HepG2 (cell line): ENCODE data around the gene GMPPA. TPM values are rescaled to one million over a fixed set of nuclear protein-coding genes. Genes with fewer than 3 reads are reported as not detected.

Experiments
- ATAC-seq: fragments of 200-7000 bp; cut with Tn5 transposase; 3 replicates; pipeline ENCODE4 v1.9.1; 2020; ENCODE audit warnings: mild to moderate bottlenecking, moderate library complexity
- BruUV-seq: library from RNA; stranded (reverse); fragments of 400-500 nt; replicated peaks from 2 replicates; lab custom pipeline; 2021; lab: Mats Ljungman, UMichigan
- CTCF ChIA-PET: fragments of 300-600 bp; formaldehyde crosslinking; extraction: SDS; loops from one replicate; lab custom pipeline; 2021; ENCODE audit warnings: low total read pairs, inconsistent platforms, low intra/inter-chr PET ratio; lab: Yijun Ruan, JAX
- POLR2A ChIA-PET: fragments of 350-600 bp; sonication (Branson Sonifier 250); formaldehyde crosslinking; loops from one replicate; lab custom pipeline; 2020; ENCODE audit warnings: antibody characterized with exemption, inconsistent platforms; lab: Yijun Ruan, JAX
- DNase-seq: peaks from one replicate; pipeline ENCODE4 v3.0.0-alpha.2; 2015; ENCODE audit warnings: low spot score
- FAIRE-seq: peaks from 3 replicates; lab custom pipeline; 2011; peaks lifted over from hg19 to GRCh38; lab: Jason Lieb, UNC
- H2AFZ ChIP-seq: one replicate; pipeline ENCODE4 v1.6.1; 2011; ENCODE audit warnings: low read length, inconsistent platforms
- H3K27ac ChIP-seq: fragments of 300-600 bp; 3 replicates; pipeline ENCODE4 v1.8.0; 2011; ENCODE audit warnings: mixed run types, mild to moderate bottlenecking, mixed read lengths, low read length, inconsistent platforms; ENCODE audit not compliant: insufficient read depth; ENCODE audit errors: extremely low read length
- H3K27me3 ChIP-seq, 2 experiments: fragments of 200-600 bp in 1 of 2; 2 replicates in 1 of 2; 3 replicates in 1 of 2; pipeline versions ENCODE4 v1.6.0 to v1.8.0; 2011; ENCODE audit warnings: low read length in 2 of 2, mild to moderate bottlenecking in 2 of 2, moderate library complexity in 2 of 2, inconsistent platforms in 1 of 2; ENCODE audit not compliant: insufficient read depth in 2 of 2, control insufficient read depth in 1 of 2
- H3K36me3 ChIP-seq, 2 experiments: fragments of 200-600 bp in 1 of 2; replicated peaks in 1 of 2; 2 replicates in 1 of 2; 3 replicates in 1 of 2; pipeline versions ENCODE4 v1.5.1 to v1.8.0; 2011; ENCODE audit warnings: low read length in 2 of 2, inconsistent platforms in 1 of 2; ENCODE audit not compliant: insufficient read depth in 2 of 2, control insufficient read depth in 1 of 2
- H3K4me1 ChIP-seq: 2 replicates; pipeline ENCODE4 v1.5.1; 2012; ENCODE audit warnings: low read length, inconsistent platforms; ENCODE audit not compliant: insufficient read depth
- H3K4me2 ChIP-seq: 2 replicates; pipeline ENCODE4 v1.6.0; 2011; ENCODE audit warnings: low read depth, low read length, inconsistent platforms
- H3K4me3 ChIP-seq, 3 experiments: fragments of 200-600 bp in 1 of 3; sonication (generic), shearing (Covaris generic) in 1 of 3; replicated peaks in 1 of 3; 2 replicates each; pipeline ENCODE4 v1.5.1; 2011 to 2016; ENCODE audit warnings: low read length in 3 of 3, inconsistent platforms in 2 of 3, low read depth in 2 of 3, mild to moderate bottlenecking in 2 of 3, control low read depth in 1 of 3, mixed read lengths in 1 of 3; ENCODE audit not compliant: insufficient read depth in 1 of 3
- H3K79me2 ChIP-seq: one replicate; pipeline ENCODE4 v1.6.1; 2011; ENCODE audit warnings: low read length, inconsistent platforms; ENCODE audit not compliant: insufficient read depth
- H3K9ac ChIP-seq: 2 replicates; pipeline ENCODE4 v1.6.0; 2011; ENCODE audit warnings: mild to moderate bottlenecking, low read depth, low read length, inconsistent platforms; ENCODE audit not compliant: insufficient read depth
- H3K9me3 ChIP-seq: 2 replicates; pipeline ENCODE4 v1.5.1; 2012; ENCODE audit warnings: mild to moderate bottlenecking, low read length
- H4K20me1 ChIP-seq: 2 replicates; pipeline ENCODE4 v1.6.0; 2011; ENCODE audit warnings: inconsistent platforms, mild to moderate bottlenecking, low read length, moderate library complexity; ENCODE audit not compliant: insufficient read depth
- ATAD3A ChIP-seq: sonication (generic); formaldehyde crosslinking; IDR thresholded peaks from 2 replicates; pipeline ENCODE4 v1.4.0; 2020; ENCODE audit warnings: missing genetic modification reagents
- BRCA1 ChIP-seq: sonication (generic); formaldehyde crosslinking; IDR thresholded peaks from 2 replicates; pipeline ENCODE4 v1.4.0; 2020; ENCODE audit warnings: missing genetic modification reagents
- NFE2L2 ChIP-seq: fragments of 150-350 bp; IDR thresholded peaks from 2 replicates; pipeline ENCODE4 v1.6.1; 2014; ENCODE audit warnings: low read length
- PHF8 ChIP-seq: sonication (generic); formaldehyde crosslinking; IDR thresholded peaks from 2 replicates; pipeline ENCODE4 v1.5.0; 2020; ENCODE audit warnings: missing genetic modification reagents
- ZBTB20 ChIP-seq: sonication (generic); formaldehyde crosslinking; IDR thresholded peaks from 2 replicates; pipeline ENCODE4 v1.8.1; 2023; ENCODE audit warnings: missing genetic modification reagents, low read depth, mild to moderate bottlenecking, borderline replicate concordance
- ZFP36 ChIP-seq: fragments of 150-350 bp; IDR thresholded peaks from 2 replicates; pipeline ENCODE4 v1.6.1; 2018; ENCODE audit warnings: borderline replicate concordance, low read length, low read depth; ENCODE audit not compliant: partially characterized antibody
- ZNF256 ChIP-seq: sonication (generic); formaldehyde crosslinking; conservative IDR thresholded peaks from 2 replicates; pipeline ENCODE4 v1.4.0; 2020; ENCODE audit warnings: missing genetic modification reagents
- ZNF367 ChIP-seq: sonication (generic); formaldehyde crosslinking; IDR thresholded peaks from 2 replicates; pipeline ENCODE4 v1.4.0; 2020; ENCODE audit warnings: missing genetic modification reagents, borderline replicate concordance
- ZNF670 ChIP-seq: sonication (generic); formaldehyde crosslinking; IDR thresholded peaks from 2 replicates; pipeline ENCODE4 v1.8.0; 2022; ENCODE audit warnings: mild to moderate bottlenecking, missing genetic modification reagents, borderline replicate concordance
- WGBS: methylation state at CpG from one replicate; pipeline ENCODE4 v1.1.6; 2017; ENCODE audit warnings: low lambda C conversion rate; 5-methylcytosine and 5-hydroxymethylcytosine counted together
- in situ Hi-C: cut with HindIII; loops from 2 replicates; pipeline ENCODE4 v1.10.0; 2017; ENCODE audit warnings: low pct_unique_long_range_greater_than_20kb; ENCODE audit not compliant: extremely low pct_ligation_motif_present
- intact Hi-C: fragments of 100-400 bp; cut with micrococcal nuclease; formaldehyde crosslinking; loops from one replicate; pipeline ENCODE4 v1.10.0; 2022; ENCODE audit not compliant: unreplicated experiment
- polyA plus RNA-seq, 8 experiments: library from polyadenylated mRNA; depleted of rRNA in 3 of 8; stranded (reverse) in 7 of 8; unstranded in 1 of 8; fragments of >200 nt; fragmentation: Illumina TruSeq in 4 of 8; extraction: Trizol in 4 of 8; gene quantifications; 2 replicates each; pipeline versions ENCODE4 v1.2.1 to v1.2.3, GENCODE V29; 2011 to 2016; ENCODE audit warnings: low read depth in 4 of 8, missing spikeins in 1 of 8, mixed read lengths in 1 of 8; ENCODE audit not compliant: insufficient read depth in 1 of 8
- total RNA-seq, 5 experiments: library from RNA; depleted of rRNA; stranded (reverse); fragments of >200 nt; fragmentation: Illumina TruSeq; extraction: Trizol; gene quantifications; 2 replicates each; pipeline ENCODE4 v1.2.3, GENCODE V29; 2016; ENCODE audit warnings: low read depth in 1 of 5
- TF ChIP-seq, protein P1 (sequence below): sonication (generic); formaldehyde crosslinking; IDR thresholded peaks from 2 replicates; pipeline ENCODE4 v1.4.0; 2020; ENCODE audit warnings: low read depth, mild to moderate bottlenecking, missing genetic modification reagents
- TF ChIP-seq, protein P2 (sequence below): sonication (generic); formaldehyde crosslinking; conservative IDR thresholded peaks from 2 replicates; pipeline ENCODE4 v1.8.0; 2022; ENCODE audit warnings: low read depth, missing genetic modification reagents
- TF ChIP-seq, protein P3 (sequence below): sonication (generic); formaldehyde crosslinking; IDR thresholded peaks from 2 replicates; pipeline ENCODE4 v1.4.0; 2020; ENCODE audit warnings: mild to moderate bottlenecking, missing genetic modification reagents
- TF ChIP-seq, protein P4 (sequence below): IDR thresholded peaks from 2 replicates; pipeline ENCODE4 v1.6.1; 2016; ENCODE audit warnings: missing compliant biosample characterization, missing genetic modification reagents, borderline replicate concordance
- TF ChIP-seq, protein P5 (sequence below): sonication (generic); formaldehyde crosslinking; IDR thresholded peaks from 2 replicates; pipeline ENCODE4 v1.8.0; 2022; ENCODE audit warnings: mild to moderate bottlenecking, missing genetic modification reagents, moderate library complexity
- TF ChIP-seq, protein P6 (sequence below): IDR thresholded peaks from 2 replicates; pipeline ENCODE4 v1.6.1; 2016
- TF ChIP-seq, protein P7 (sequence below): sonication (generic); formaldehyde crosslinking; IDR thresholded peaks from 2 replicates; pipeline ENCODE4 v1.5.1; 2020; ENCODE audit warnings: missing genetic modification reagents, mild to moderate bottlenecking, borderline replicate concordance

The GMPPA gene
- total and polyA plus RNA-seq, 2 of the 13 experiments (the other 11 are each of a cell fraction or from before 2014, with no cell fraction given), result 81.1 to 106 TPM

DNA sequence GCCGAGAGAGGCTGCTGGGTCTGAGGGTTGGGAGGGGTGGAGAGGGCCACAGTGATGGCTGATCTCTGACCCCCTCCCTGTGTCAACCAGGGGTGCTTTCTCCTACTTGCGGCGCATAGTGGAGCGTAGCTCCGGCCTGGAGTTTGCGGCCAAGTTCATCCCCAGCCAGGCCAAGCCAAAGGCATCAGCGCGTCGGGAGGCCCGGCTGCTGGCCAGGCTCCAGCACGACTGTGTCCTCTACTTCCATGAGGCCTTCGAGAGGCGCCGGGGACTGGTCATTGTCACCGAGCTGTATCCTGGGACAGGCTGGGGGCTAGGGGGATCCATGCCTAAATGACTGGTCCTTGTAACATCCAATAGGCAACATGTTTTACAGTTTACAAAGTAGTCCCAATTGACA is 20.9 kb upstream of the GMPPA start:
- DNase-seq, result no peak
- POLR2A ChIA-PET, result no interaction called here
- Histone ChIP-seq H4K20me1 (no peaks in the 10 kb centered on the region; the same call in 1 of the 2 replicates), H3K9ac (no peak overlapping the region), H3K9me3 (no peaks in the 10 kb centered on the region), H3K27ac (no peak overlapping the region), H3K79me2 (no peaks in the 10 kb centered on the region), H2AFZ (no peak overlapping the region), H3K4me2 (no peak overlapping the region), H3K27me3 (peaks cover 27 to 84% of the 10 kb centered on the region in 2 experiments), H3K4me3 (no peak overlapping the region), H3K36me3 (no peaks in the 10 kb centered on the region), H3K4me1 (peaks cover 5% of the 10 kb centered on the region; the same call in 1 of the 2 replicates)
- no peak for FAIRE-seq
- in situ Hi-C loops, result loop anchor here (10.0 kb wide), 1 partner anchor 47 kb away; no protein-coding TSS in a partner anchor
- intact Hi-C loops, result loop anchor here (2.0 kb wide), 1 partner anchor 43 kb away; no protein-coding TSS in a partner anchor
- WGBS, result 0% methylated on average over 2 of the region's 15 CpGs
- ATAC-seq, result no peak
- CTCF ChIA-PET, result interaction anchor here (3.8 kb wide), 1 partner anchor 53 kb away, joined by 39 read pairs; no protein-coding TSS in a partner anchor
- no TSS peak for BruUV-seq
- TF ChIP-seq ZNF670 (CRISPR knock-in tag), result no peak
- TF ChIP-seq BRCA1 (CRISPR knock-in tag), result no peak
- no peak for TF ChIP-seq ZNF256
- TF ChIP-seq ZBTB20 (CRISPR knock-in tag), result no peak
- TF ChIP-seq, protein P1, sequence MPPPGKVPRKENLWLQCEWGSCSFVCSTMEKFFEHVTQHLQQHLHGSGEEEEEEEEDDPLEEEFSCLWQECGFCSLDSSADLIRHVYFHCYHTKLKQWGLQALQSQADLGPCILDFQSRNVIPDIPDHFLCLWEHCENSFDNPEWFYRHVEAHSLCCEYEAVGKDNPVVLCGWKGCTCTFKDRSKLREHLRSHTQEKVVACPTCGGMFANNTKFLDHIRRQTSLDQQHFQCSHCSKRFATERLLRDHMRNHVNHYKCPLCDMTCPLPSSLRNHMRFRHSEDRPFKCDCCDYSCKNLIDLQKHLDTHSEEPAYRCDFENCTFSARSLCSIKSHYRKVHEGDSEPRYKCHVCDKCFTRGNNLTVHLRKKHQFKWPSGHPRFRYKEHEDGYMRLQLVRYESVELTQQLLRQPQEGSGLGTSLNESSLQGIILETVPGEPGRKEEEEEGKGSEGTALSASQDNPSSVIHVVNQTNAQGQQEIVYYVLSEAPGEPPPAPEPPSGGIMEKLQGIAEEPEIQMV (CRISPR knock-in tag), result no peak
- TF ChIP-seq ATAD3A (CRISPR knock-in tag), result no peak
- TF ChIP-seq, protein P2, sequence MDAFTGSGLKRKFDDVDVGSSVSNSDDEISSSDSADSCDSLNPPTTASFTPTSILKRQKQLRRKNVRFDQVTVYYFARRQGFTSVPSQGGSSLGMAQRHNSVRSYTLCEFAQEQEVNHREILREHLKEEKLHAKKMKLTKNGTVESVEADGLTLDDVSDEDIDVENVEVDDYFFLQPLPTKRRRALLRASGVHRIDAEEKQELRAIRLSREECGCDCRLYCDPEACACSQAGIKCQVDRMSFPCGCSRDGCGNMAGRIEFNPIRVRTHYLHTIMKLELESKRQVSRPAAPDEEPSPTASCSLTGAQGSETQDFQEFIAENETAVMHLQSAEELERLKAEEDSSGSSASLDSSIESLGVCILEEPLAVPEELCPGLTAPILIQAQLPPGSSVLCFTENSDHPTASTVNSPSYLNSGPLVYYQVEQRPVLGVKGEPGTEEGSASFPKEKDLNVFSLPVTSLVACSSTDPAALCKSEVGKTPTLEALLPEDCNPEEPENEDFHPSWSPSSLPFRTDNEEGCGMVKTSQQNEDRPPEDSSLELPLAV (CRISPR knock-in tag), result no peak
- TF ChIP-seq ZNF367, result no peak
- TF ChIP-seq, protein P3, sequence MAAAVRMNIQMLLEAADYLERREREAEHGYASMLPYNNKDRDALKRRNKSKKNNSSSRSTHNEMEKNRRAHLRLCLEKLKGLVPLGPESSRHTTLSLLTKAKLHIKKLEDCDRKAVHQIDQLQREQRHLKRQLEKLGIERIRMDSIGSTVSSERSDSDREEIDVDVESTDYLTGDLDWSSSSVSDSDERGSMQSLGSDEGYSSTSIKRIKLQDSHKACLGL (CRISPR knock-in tag), result no peak
- no peak for TF ChIP-seq ZFP36
- TF ChIP-seq, protein P4, sequence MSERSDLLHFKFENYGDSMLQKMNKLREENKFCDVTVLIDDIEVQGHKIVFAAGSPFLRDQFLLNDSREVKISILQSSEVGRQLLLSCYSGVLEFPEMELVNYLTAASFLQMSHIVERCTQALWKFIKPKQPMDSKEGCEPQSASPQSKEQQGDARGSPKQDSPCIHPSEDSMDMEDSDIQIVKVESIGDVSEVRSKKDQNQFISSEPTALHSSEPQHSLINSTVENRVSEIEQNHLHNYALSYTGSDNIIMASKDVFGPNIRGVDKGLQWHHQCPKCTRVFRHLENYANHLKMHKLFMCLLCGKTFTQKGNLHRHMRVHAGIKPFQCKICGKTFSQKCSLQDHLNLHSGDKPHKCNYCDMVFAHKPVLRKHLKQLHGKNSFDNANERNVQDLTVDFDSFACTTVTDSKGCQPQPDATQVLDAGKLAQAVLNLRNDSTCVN (CRISPR knock-in tag), result no peak
- TF ChIP-seq, protein P5, sequence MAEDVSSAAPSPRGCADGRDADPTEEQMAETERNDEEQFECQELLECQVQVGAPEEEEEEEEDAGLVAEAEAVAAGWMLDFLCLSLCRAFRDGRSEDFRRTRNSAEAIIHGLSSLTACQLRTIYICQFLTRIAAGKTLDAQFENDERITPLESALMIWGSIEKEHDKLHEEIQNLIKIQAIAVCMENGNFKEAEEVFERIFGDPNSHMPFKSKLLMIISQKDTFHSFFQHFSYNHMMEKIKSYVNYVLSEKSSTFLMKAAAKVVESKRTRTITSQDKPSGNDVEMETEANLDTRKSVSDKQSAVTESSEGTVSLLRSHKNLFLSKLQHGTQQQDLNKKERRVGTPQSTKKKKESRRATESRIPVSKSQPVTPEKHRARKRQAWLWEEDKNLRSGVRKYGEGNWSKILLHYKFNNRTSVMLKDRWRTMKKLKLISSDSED (CRISPR knock-in tag), result no peak
- TF ChIP-seq NFE2L2, result no peak
- TF ChIP-seq, protein P6, sequence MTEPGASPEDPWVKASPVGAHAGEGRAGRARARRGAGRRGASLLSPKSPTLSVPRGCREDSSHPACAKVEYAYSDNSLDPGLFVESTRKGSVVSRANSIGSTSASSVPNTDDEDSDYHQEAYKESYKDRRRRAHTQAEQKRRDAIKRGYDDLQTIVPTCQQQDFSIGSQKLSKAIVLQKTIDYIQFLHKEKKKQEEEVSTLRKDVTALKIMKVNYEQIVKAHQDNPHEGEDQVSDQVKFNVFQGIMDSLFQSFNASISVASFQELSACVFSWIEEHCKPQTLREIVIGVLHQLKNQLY (CRISPR knock-in tag), result no peak
- no peak for TF ChIP-seq PHF8
- TF ChIP-seq, protein P7, sequence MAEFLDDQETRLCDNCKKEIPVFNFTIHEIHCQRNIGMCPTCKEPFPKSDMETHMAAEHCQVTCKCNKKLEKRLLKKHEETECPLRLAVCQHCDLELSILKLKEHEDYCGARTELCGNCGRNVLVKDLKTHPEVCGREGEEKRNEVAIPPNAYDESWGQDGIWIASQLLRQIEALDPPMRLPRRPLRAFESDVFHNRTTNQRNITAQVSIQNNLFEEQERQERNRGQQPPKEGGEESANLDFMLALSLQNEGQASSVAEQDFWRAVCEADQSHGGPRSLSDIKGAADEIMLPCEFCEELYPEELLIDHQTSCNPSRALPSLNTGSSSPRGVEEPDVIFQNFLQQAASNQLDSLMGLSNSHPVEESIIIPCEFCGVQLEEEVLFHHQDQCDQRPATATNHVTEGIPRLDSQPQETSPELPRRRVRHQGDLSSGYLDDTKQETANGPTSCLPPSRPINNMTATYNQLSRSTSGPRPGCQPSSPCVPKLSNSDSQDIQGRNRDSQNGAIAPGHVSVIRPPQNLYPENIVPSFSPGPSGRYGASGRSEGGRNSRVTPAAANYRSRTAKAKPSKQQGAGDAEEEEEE (CRISPR knock-in tag), result no peak
